Cardiac septum (tissue), 1 donor: ENCODE results near the gene COL20A1. TPM values are rescaled to one million over a fixed set of nuclear protein-coding genes. Genes with fewer than 3 reads are reported as not detected.
"Not testable (repeated sequence)": the region's sequence is repeated elsewhere in the genome, so short reads cannot be mapped to it uniquely, and the experiment has no call there.

ENCODE experiments used
- DNase-seq: peaks from one replicate; pipeline ENCODE4 v3.0.0-alpha.2; 2020; ENCODE audit warnings: low spot score
- intact Hi-C: fragments of 100-400 bp; cut with DNase I; formaldehyde crosslinking; loops from one replicate; pipeline ENCODE4 v1.14.0; 2022
- long read RNA-seq: library from polyadenylated mRNA; unstranded; transcript quantifications from one replicate; pipeline ENCODE4 v2.0.0, GENCODE V29; 2021
- total RNA-seq: library from RNA; stranded (reverse); fragmentation: NEBNext Ultra II Directional; extraction: Animal tissue kit (Norgen Biotek cat#: 25700); gene quantifications from one replicate; pipeline ENCODE4 v1.2.1, GENCODE V29; 2021
- donor health status: DM: no; HTN: no; CAD: no.

Gene COL20A1
- total RNA-seq, result 0.22 TPM
- long read RNA-seq, result 0 reads

GRCh38 chr20:63292904-63293303 lies at the start of gene COL20A1:
Gene COL20A1 (plus strand): TSS chr20:63293186. CDS start chr20:63295108, 1,922 bp downstream.
- DNase-seq, result no peak
- intact Hi-C loops, result no loop called here

DNA sequence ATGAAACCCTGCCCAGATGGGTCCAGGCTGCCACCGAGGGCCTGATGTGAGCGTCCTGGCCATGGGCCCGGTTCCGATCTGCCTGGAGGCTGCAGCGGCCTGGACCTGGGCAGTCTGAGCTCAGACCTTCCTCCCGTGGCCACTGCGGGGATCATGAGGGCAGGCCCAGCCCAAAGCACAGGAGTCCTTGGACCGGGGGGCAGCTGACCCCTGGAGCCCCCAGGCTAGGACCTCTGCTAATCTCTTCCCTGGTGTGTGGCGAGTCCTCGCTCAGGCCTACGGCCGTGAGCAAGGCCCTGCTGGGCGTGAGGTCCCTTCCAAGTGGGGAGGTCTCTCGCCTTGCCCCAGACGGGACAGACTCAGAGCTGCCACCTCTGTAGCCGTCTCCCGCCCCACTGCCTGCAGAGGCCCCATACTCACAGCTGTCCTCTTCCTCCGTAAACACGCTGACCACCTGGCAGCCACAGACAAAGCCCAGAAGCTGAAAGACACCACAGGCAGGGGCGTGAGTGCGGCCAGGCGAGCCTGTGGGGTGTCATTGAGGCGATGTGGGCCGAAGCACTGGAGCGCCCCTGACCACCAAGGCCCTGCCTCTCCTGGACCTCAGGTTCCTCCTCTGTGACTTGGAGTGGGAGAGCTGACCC lies 49.3 kb upstream of the COL20A1 start:
- intact Hi-C loops, result no loop called here
- no peak for DNase-seq

DNA sequence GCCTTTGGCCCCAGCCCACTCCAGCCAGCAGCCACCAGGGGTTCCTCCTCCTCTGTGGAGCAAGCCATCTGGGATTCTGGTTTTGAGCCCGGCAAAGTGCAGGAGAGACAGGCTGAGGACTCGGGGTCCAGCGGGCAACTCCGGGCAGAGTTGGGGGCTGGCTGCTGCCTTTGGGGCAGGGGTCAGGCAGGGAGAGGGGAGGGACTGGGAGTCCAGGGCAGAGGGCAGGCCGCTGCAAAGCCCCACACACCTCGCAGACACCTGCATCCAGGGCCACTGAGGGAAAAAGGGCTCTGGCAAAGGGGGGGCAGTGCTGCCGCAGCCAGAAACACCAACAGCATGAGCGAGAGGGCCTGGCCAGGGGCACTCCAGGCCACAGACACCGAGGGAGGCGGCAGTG lies 48.5 kb upstream of the COL20A1 start:
- DNase-seq, result no peak
- intact Hi-C loops, result no loop called here

- intact Hi-C loops, result no loop called here
These were observed 46.3 kb upstream of the COL20A1 start for GRCh38 chr20:63246490-63247288.

GRCh38 chr20:63247671-63248228 lies 45.2 kb upstream of the COL20A1 start:
- DNase-seq, result no peak

More at GRCh38 chr20:63246490-63247288, 46.3 kb upstream of the COL20A1 start:
- no peak for DNase-seq

DNA sequence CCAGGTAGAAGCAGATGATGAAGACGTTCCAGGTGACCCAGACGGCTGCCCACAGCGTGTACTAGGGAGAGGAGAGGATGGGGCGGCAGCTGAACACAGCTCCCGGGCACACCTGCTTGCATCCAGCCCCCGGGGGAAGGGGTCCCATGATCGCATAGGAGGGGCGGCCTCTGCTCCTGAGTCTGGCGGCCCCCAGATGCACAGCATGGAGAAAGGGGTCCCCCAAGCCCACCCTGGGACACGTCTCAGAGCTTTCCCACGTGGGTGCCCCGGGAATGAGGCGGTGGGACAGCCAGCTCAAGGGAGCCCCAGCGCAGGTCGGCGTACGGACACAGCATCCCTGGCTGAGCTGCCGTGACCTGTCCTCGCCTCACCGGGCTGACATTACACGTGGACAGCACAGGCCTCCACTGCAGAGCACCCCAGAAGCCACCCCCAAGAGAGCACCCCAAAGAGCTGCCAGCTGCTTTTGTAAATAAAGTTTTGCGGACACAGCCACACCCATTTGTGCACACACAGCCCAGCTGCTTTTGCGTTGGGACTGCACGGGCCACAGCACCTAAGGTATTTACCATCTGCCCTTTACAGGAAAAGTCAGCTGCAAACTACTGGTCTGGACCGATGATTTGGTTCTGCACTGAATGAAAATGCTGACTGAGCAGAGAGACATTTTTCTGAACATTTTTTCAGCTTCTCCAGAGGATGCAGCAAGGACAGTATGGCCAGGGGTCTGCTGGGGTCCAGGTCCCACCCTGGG lies 44.0 kb upstream of the COL20A1 start:
- intact Hi-C loops, result no loop called here
- DNase-seq, result no peak

More at GRCh38 chr20:63247671-63248228, 45.2 kb upstream of the COL20A1 start:
- intact Hi-C loops, result no loop called here

DNA sequence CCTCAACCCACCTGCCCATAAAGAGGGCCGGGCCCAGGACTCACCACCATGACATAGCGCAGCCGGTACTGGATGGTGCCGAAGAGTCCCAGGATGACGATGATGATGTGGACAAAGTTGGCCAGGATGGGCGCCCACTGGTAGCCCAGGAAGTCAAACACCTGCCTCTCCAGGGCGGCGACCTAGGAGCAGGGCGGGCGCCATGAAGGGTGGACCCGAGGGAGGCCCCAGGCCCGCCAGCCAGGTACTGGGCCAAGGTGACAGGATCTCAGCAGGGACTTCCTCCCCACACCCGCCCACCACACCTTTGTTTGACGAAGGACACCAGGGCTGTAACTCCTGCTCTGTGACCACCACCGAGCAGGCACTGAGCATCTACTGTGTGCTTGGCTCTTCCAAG lies 43.1 kb upstream of the COL20A1 start:
- no peak for DNase-seq
- intact Hi-C loops, result no loop called here

- DNase-seq, intact Hi-C loops: not testable (repeated sequence)
These were observed 41.6 kb upstream of the COL20A1 start for GRCh38 chr20:63251350-63251749.

DNA sequence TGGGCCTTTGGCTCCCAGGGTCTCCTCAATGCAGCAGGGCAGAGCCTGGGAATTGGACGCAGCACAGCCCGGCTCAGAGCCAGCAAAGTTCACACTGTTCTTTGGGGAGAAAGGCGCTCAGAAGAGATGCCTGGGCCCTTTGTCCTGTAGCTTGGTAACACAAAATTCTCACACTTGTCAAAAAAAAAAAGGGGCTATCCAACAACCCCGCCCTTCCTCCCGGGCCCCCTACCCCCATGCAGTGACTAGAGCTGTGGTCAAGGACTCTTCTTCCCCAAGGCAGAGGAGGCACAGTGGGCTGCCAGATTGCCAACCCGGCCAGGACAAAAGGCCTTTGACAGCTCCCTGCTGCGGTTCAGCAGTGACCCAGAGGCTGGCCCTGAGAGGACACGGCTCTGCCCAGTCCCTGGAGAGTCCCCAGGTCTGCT lies 40.7 kb upstream of the COL20A1 start:
- DNase-seq, result no peak
- intact Hi-C loops, result no loop called here

DNA sequence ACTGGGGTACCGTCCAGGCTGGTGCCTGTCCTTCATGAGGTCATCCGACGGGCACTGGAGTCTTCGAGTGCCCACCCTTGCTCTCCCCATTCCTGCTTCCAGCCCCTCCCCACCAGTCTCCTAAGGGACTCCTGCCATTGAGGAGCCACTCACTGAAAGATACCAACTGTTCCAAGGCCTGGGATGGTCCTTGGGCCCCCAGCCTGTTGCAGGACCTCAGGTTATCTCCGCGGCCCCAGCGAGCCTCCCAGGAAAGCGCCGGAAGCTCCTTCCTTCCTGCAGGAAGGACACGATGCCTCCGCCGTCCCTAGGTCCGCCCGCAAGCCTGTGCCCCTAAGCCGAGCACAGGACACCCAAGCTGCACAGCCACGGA lies 39.9 kb upstream of the COL20A1 start:
- intact Hi-C loops, result no loop called here
- DNase-seq, result no peak

DNA sequence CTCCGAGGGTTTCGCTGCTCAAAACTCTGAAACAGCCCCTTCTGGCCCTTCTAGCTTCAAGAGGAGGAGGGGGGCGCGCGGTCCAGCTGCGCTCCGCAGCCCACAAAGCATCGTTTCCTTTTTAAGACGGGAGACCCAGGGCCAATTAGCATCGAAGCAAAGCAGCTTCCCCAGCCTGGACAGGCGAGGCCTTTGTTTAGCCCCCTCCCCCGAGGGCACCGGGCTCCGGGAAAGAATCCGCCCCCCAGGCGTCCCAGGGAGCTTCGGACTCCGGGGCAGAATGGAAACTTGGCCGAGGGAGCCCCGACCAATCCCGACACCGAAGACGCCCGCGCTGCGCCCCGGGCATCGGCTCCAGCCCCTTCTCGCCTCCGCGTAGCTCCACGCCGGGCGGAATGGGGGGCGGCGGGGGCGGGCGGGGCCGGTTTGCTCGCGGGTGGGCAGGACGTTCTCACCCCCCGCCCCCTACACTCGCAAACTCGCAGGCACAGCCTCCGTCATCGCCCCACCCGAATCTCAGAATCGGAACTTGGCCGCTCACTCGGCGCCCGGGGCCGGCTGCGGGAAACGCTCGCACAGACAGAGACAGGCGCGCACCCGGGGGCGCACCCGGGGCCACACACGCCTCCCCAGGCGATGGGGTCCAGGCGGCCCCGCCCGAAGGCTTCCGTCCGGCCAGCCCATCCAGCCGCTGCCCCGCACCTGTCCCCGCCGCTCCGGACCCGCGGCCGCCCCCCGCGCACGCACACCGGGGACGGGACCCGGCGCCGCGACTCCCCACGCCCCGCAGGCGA lies 39.4 kb upstream of the COL20A1 start:
- intact Hi-C loops, result no loop called here
- DNase-seq, result no peak

DNA sequence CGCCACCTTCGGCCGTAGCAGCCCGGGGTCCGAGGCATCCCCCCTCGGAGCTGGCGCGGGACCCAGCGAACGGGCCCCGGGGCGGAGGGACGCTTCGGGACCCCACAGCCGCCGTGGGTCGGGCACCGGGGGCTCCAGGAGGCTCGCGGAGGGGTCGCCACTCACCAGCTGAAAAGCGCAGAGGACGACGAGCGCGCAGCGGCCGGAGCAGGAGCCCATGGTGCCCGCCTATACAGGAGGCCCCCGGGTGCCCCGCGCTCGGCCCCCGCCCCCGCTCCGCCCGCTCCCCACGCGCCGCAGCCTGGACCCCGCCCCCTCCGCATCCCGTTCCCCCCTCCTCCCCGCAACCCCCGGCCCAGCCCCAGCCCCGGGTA lies 38.8 kb upstream of the COL20A1 start, which contains the start of gene NKAIN4:
Gene NKAIN4, minus strand, starts transcription at position 232 of the 374 bp plus-strand sequence. Its CDS starts 13 bp downstream, at position 219.
- intact Hi-C loops, result no loop called here
- no peak for DNase-seq

DNA sequence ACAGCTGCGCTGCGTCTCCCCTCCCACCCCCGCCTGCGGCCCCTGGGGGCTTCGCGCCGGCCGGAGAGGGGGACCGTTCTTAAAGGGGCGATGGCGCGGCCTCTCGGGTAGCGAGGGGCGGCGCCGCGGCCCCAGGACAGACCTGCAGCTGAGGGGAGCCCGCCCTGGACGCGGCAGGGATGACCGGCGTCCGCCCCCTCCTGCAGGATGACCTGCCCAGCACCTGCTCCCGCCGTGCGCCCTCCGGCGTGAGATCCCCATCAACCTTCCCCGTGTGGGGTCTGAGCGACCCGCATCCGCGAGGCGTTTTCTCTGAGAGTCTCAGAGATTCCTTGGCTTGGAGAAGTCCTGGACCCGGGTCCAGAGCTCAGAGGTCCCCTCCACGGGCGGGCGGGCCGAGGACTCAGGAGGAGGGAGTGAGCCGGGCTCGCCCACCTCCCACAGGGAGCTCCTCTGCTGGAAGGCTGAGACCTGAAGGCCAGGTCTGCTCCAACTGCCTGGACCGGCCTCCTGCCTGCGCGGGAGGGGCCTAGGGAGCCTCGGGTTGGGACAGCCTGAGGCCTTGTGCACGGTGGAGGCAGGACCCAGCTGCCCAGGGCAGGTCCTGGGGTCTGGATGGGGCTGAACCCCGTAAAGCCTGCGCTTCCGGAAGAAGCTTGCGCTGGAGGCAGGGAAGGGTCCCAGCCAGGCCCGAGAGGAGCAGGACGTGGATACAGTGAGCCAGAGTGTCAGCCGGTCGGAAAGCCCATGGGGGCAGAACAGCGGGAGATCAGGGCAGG lies 38.2 kb upstream of the COL20A1 start:
- intact Hi-C loops, result no loop called here
- no peak for DNase-seq

- no peak for DNase-seq
- intact Hi-C loops, result no loop called here
These were observed 36.9 kb upstream of the COL20A1 start for GRCh38 chr20:63255931-63256704.

DNA sequence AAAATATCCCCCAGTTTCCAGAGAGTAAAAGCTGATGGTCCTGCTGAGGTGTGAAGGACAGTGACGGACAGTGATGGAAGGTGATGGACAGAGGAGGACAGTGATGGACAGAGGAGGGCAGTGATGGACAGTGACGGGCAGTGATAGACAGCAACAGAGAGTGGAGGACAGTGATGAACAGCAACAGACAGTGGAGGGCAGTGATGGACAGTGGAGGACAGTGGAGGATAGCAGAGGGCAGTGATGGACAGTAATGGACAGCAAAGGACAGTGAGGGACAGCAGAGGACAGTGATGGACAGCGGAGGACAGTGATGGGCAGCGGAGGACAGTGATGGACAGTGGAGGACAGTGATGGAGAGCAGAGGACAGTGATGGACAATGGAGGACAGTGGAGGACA lies 36.0 kb upstream of the COL20A1 start:
- intact Hi-C loops, result no loop called here
- no peak for DNase-seq

- intact Hi-C loops, result no loop called here
- DNase-seq, result no peak
These were observed 35.4 kb upstream of the COL20A1 start for GRCh38 chr20:63257629-63258028.

- intact Hi-C loops, result no loop called here
- DNase-seq, result no peak
These were observed 34.2 kb upstream of the COL20A1 start for GRCh38 chr20:63258781-63259180.
